Measurements from ENCODE around the gene FCRL3. TPM values are rescaled to one million over a fixed set of nuclear protein-coding genes. Genes with fewer than 3 reads are reported as not detected.

The FCRL3 gene
- total and polyA plus RNA-seq, 7 donors, result under 0.01 to 6.7 TPM; not detected in 5

GRCh38 chr1:157671895-157672294 is 28.7 kb downstream of the FCRL3 start:
- no peak overlapping the region for H3K27ac ChIP-seq
- no peaks in the 10 kb centered on the region for H3K36me3 ChIP-seq
- TF ChIP-seq POLR2A (IDR thresholded peaks at IDR 0.05), result no peak
- no peak for TF ChIP-seq CTCF (IDR thresholded peaks at IDR 0.05)
- no peak for TF ChIP-seq EP300 (IDR thresholded peaks at IDR 0.05)
- no peak for TF ChIP-seq POLR2AphosphoS5 (IDR thresholded peaks at IDR 0.05)
- DNase-seq, result no peak
- H3K27me3 ChIP-seq, result no peaks in the 10 kb centered on the region
- no peaks in the 10 kb centered on the region for H3K4me1 ChIP-seq
- no peak overlapping the region for H3K4me3 ChIP-seq
- intact Hi-C loops (cut with DNase I), result no loop called here
- peaks cover 0 to 5% (median 0%) of the 10 kb centered on the region in 4 donors for H3K9me3 ChIP-seq

GRCh38 chr1:157659576-157660247 is 40.9 kb downstream of the FCRL3 start:
- Histone ChIP-seq H3K9me3 (peaks cover 0 to 3% (median 0%) of the 10 kb centered on the region in 4 donors), H3K4me3 (no peak overlapping the region), H3K27ac (no peak overlapping the region), H3K4me1 (no peaks in the 10 kb centered on the region), H3K36me3 (no peaks in the 10 kb centered on the region), H3K27me3 (no peaks in the 10 kb centered on the region)
- no peak for DNase-seq
- TF ChIP-seq POLR2A (IDR thresholded peaks at IDR 0.05), result no peak
- no peak for TF ChIP-seq POLR2AphosphoS5 (IDR thresholded peaks at IDR 0.05)
- TF ChIP-seq EP300 (IDR thresholded peaks at IDR 0.05), result no peak
- TF ChIP-seq CTCF (IDR thresholded peaks at IDR 0.05), result no peak
- 75 to 83% methylated on average over 3 of the region's 3 CpGs for WGBS, 2 donors
- intact Hi-C loops (cut with DNase I), result no loop called here

GRCh38 chr1:157658571-157658970 is 42.0 kb downstream of the FCRL3 start:
- H3K9me3 ChIP-seq, result peaks cover 0 to 3% (median 0%) of the 10 kb centered on the region in 4 donors
- no peak for DNase-seq
- H3K27ac ChIP-seq, result no peak overlapping the region
- no peaks in the 10 kb centered on the region for H3K27me3 ChIP-seq
- TF ChIP-seq CTCF (IDR thresholded peaks at IDR 0.05) (no peak), POLR2A (IDR thresholded peaks at IDR 0.05) (no peak), POLR2AphosphoS5 (IDR thresholded peaks at IDR 0.05) (no peak), EP300 (IDR thresholded peaks at IDR 0.05) (no peak)
- intact Hi-C loops (cut with DNase I), result no loop called here
- H3K4me1 ChIP-seq, result no peaks in the 10 kb centered on the region
- no peak overlapping the region for H3K4me3 ChIP-seq
- 94 to 96% methylated on average over 3 of the region's 3 CpGs for whole genome bisulfite sequencing, 2 donors
- no peaks in the 10 kb centered on the region for H3K36me3 ChIP-seq

- Histone ChIP-seq H3K4me1 (no peaks in the 10 kb centered on the region), H3K4me3 (no peak overlapping the region), H3K9me3 (no peaks in the 10 kb centered on the region), H3K27ac (no peak overlapping the region), H3K36me3 (no peaks in the 10 kb centered on the region), H3K27me3 (no peaks in the 10 kb centered on the region)
- TF ChIP-seq POLR2AphosphoS5 (IDR thresholded peaks at IDR 0.05), result no peak
- TF ChIP-seq CTCF (IDR thresholded peaks at IDR 0.05), result no peak
- no peak for TF ChIP-seq POLR2A (IDR thresholded peaks at IDR 0.05)
- no peak for TF ChIP-seq EP300 (IDR thresholded peaks at IDR 0.05)
- 65 to 66% methylated on average over 3 of the region's 3 CpGs for WGBS, 2 donors
- no peak for DNase-seq
- intact Hi-C loops (cut with DNase I), result no loop called here
Measured at GRCh38 chr1:157653494-157653873, 47.1 kb downstream of the FCRL3 start.

Measured in sigmoid colon (tissue), 7 donors.